HG03378 (cell line): Measurements from ENCODE around the gene TMEM271.

Source experiments
- ATAC-seq: cut with Tn5 transposase; IDR thresholded peaks from one replicate; pipeline ENCODE4 v1.9.1; 2021; ENCODE audit warnings: mild to moderate bottlenecking, moderate library complexity; ENCODE audit not compliant: unreplicated experiment

TMEM271 gene

GRCh38 chr4:576245-576821 is at the start of gene TMEM271:
Gene TMEM271, minus strand, starts transcription at chr4:576295. Its CDS starts 233 bp downstream, at chr4:576062.
- no peak for ATAC-seq

GRCh38 chr4:625631-626161 is 49.6 kb upstream of the TMEM271 start:
- no peak for ATAC-seq

GRCh38 chr4:624705-625590 is 48.9 kb upstream of the TMEM271 start, which contains the start of gene PDE6B:
Gene PDE6B, plus strand, starts transcription at chr4:625573. Its CDS starts 54 bp downstream, at chr4:625627.
- ATAC-seq = no peak

- no peak for ATAC-seq
Observed at GRCh38 chr4:623914-624566, 47.9 kb upstream of the TMEM271 start.

GRCh38 chr4:622996-623913 is 47.2 kb upstream of the TMEM271 start:
- ATAC-seq = no peak

GRCh38 chr4:622071-622995 is 46.2 kb upstream of the TMEM271 start:
- no peak for ATAC-seq

- ATAC-seq = no peak
Observed at GRCh38 chr4:621296-622070, 45.4 kb upstream of the TMEM271 start.

- no peak for ATAC-seq
Observed at GRCh38 chr4:620851-621261, 44.8 kb upstream of the TMEM271 start.

GRCh38 chr4:620201-620600 is 44.1 kb upstream of the TMEM271 start:
- no peak for ATAC-seq

- ATAC-seq = no peak
Observed at GRCh38 chr4:617644-618641, 41.8 kb upstream of the TMEM271 start.

- ATAC-seq = no peak
Observed at GRCh38 chr4:616911-617643, 41.0 kb upstream of the TMEM271 start.

GRCh38 chr4:616091-616490 is 40.0 kb upstream of the TMEM271 start:
- no peak for ATAC-seq

- no peak for ATAC-seq
Observed at GRCh38 chr4:613126-613525, 37.0 kb upstream of the TMEM271 start.

- ATAC-seq = no peak
Observed at GRCh38 chr4:612749-613125, 36.6 kb upstream of the TMEM271 start.

GRCh38 chr4:612052-612748 is 36.1 kb upstream of the TMEM271 start:
- ATAC-seq = no peak
